Upper lobe of right lung (tissue), 1 donor: ENCODE data around the gene PRUNE2. TPM values are rescaled to one million over a fixed set of nuclear protein-coding genes. Genes with fewer than 3 reads are reported as not detected.

Experiments
- ATAC-seq: fragments of 200-7000 bp; cut with Tn5 transposase; one replicate; pipeline ENCODE4 v1.9.1; 2020; ENCODE audit warnings: mild to moderate bottlenecking, moderate library complexity
- DNase-seq: peaks from one replicate; pipeline ENCODE4 v3.0.0-alpha.2; 2020
- H3K27ac ChIP-seq: fragments of 200-600 bp; one replicate; pipeline ENCODE4 v1.8.0; 2022
- H3K27me3 ChIP-seq: fragments of 200-600 bp; one replicate; pipeline ENCODE4 v1.8.0; 2022; ENCODE audit warnings: mild to moderate bottlenecking
- H3K36me3 ChIP-seq: fragments of 200-600 bp; one replicate; pipeline ENCODE4 v1.8.0; 2022
- H3K4me1 ChIP-seq: fragments of 200-600 bp; one replicate; pipeline ENCODE4 v1.8.0; 2022
- H3K4me3 ChIP-seq: fragments of 200-600 bp; one replicate; pipeline ENCODE4 v1.8.0; 2022; ENCODE audit warnings: mild to moderate bottlenecking
- H3K9me3 ChIP-seq: fragments of 200-600 bp; one replicate; pipeline ENCODE4 v1.8.0; 2022
- CTCF ChIP-seq: fragments of 200-600 bp; IDR thresholded peaks from one replicate; pipeline ENCODE4 v1.8.0; 2022; ENCODE audit warnings: antibody characterized with exemption
- intact Hi-C: fragments of 100-400 bp; cut with DNase I; formaldehyde crosslinking; loops from one replicate; pipeline ENCODE4 v1.11.0; 2022
- total RNA-seq: library from RNA; stranded (reverse); fragmentation: NEBNext Ultra II Directional; extraction: Animal tissue kit (Norgen Biotek cat#: 25700); gene quantifications from one replicate; pipeline ENCODE4 v1.2.1, GENCODE V29; 2021
- donor health status: DM: no; HTN: yes; CAD: no; lungs with severe emphysema.

The PRUNE2 gene
- total RNA-seq, 1 donor from 2014 or later = 7.4 TPM

GRCh38 chr9:76716085-76716672 is 189.7 kb downstream of the PRUNE2 start:
- Histone ChIP-seq H3K36me3 (no peaks in the 10 kb centered on the region), H3K4me3 (no peak overlapping the region), H3K4me1 (no peaks in the 10 kb centered on the region), H3K27me3 (no peaks in the 10 kb centered on the region), H3K9me3 (no peaks in the 10 kb centered on the region), H3K27ac (no peak overlapping the region)
- TF ChIP-seq CTCF = no peak
- no peak for DNase-seq
- intact Hi-C loops = no loop called here
- ATAC-seq = no peak

- Histone ChIP-seq H3K4me1 (no peaks in the 10 kb centered on the region), H3K27ac (no peak overlapping the region), H3K4me3 (no peak overlapping the region), H3K27me3 (no peaks in the 10 kb centered on the region), H3K36me3 (no peaks in the 10 kb centered on the region), H3K9me3 (no peaks in the 10 kb centered on the region)
- DNase-seq (no peak), ATAC-seq (no peak)
- TF ChIP-seq CTCF = no peak
- intact Hi-C loops = no loop called here
Observed at GRCh38 chr9:76713381-76713780, 192.5 kb downstream of the PRUNE2 start.

- TF ChIP-seq CTCF = no peak
- no peak for ATAC-seq
- no peak for DNase-seq
- Histone ChIP-seq H3K4me3 (no peak overlapping the region), H3K9me3 (no peaks in the 10 kb centered on the region), H3K27me3 (peaks cover 9% of the 10 kb centered on the region), H3K36me3 (no peaks in the 10 kb centered on the region), H3K27ac (no peak overlapping the region), H3K4me1 (no peaks in the 10 kb centered on the region)
- intact Hi-C loops = loop anchor here (10.0 kb wide), 1 partner anchor 264 kb away; no protein-coding TSS in a partner anchor
Observed at GRCh38 chr9:76709020-76709419, 196.9 kb downstream of the PRUNE2 start.

GRCh38 chr9:76707510-76707909 is 198.4 kb downstream of the PRUNE2 start:
- H3K36me3 ChIP-seq = no peaks in the 10 kb centered on the region
- intact Hi-C loops = loop anchor here (10.0 kb wide), 1 partner anchor 263 kb away; no protein-coding TSS in a partner anchor
- H3K4me1 ChIP-seq = no peaks in the 10 kb centered on the region
- H3K4me3 ChIP-seq = no peak overlapping the region
- DNase-seq (no peak), ATAC-seq (no peak)
- H3K9me3 ChIP-seq = no peaks in the 10 kb centered on the region
- H3K27ac ChIP-seq = no peak overlapping the region
- TF ChIP-seq CTCF = no peak
- H3K27me3 ChIP-seq = peaks cover 9% of the 10 kb centered on the region

- peak; percentile 72 for TF ChIP-seq CTCF
- H3K27me3 ChIP-seq = peaks cover 9% of the 10 kb centered on the region
- H3K9me3 ChIP-seq = no peaks in the 10 kb centered on the region
- no peaks in the 10 kb centered on the region for H3K4me1 ChIP-seq
- DNase-seq (no peak), ATAC-seq (peak; percentile 79)
- intact Hi-C loops = loop anchor here (10.0 kb wide), 1 partner anchor 260 kb away; no protein-coding TSS in a partner anchor
- no peak overlapping the region for H3K4me3 ChIP-seq
- H3K36me3 ChIP-seq = no peaks in the 10 kb centered on the region
- H3K27ac ChIP-seq = no peak overlapping the region
Observed at GRCh38 chr9:76704593-76705204, 201.2 kb downstream of the PRUNE2 start.
